ENCODE measurements around the gene ZNF563.
A peak's percentile ranks its signal among the peaks of the same experiment; 100 is the strongest.
"Not testable (repeated sequence)": the region's sequence is repeated elsewhere in the genome, so short reads cannot be mapped to it uniquely, and the experiment has no call there.

Gene ZNF563

DNA sequence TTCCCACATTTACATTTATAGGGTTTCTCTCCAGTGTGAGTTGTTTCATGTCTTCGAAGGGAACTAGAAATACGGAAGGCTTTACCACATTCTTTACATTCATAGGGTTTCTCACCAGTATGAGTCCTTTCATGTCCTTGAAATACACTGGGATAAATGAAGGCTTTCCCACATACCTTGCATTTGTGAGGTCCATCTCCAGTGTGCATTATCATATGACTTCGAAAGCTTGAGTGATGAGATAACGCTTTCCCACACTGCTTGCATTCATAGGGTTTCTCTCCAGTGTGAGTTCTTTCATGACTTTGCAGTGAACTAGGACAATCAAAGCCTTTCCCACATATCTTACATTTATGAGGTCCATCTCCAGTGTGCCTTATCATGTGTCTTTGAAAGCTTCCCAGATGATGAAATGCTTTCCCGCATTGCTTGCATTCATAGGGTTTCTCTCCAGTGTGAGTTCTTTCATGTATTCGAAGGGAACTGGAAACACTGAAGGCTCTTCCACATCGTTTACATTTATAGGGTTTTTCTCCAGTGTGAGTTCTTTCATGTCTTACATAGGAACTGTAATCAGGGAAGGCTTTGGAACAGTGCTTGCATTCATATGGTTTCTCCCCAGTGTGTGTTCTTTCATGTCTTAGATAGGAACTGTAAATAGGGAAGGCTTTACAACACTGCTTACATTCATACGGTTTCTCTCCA, 16.9 kb upstream of the ZNF563 start:
- Histone ChIP-seq H3K9me3 (ENCODE audit: control insufficient read depth, low read length) (peaks cover 73% of the 10 kb centered on the region), H3K4me3 (ENCODE audit: extremely low read depth, insufficient read depth, low read length, poor library complexity, severe bottlenecking) (no peak overlapping the region), H3K27ac (ENCODE audit: low read depth, low read length, severe bottlenecking) (no peak overlapping the region), H3K36me3 (ENCODE audit: control insufficient read depth, insufficient read depth, low read length) (peaks cover 32% of the 10 kb centered on the region), H3K4me1 (ENCODE audit: control insufficient read depth, insufficient read depth, low read length, poor library complexity, severe bottlenecking) (no peaks in the 10 kb centered on the region)
- 98% methylated on average over 6 to 7 of the region's 8 CpGs for WGBS, 2 experiments (ENCODE audit: insufficient coverage in 2 of 2)

DNA sequence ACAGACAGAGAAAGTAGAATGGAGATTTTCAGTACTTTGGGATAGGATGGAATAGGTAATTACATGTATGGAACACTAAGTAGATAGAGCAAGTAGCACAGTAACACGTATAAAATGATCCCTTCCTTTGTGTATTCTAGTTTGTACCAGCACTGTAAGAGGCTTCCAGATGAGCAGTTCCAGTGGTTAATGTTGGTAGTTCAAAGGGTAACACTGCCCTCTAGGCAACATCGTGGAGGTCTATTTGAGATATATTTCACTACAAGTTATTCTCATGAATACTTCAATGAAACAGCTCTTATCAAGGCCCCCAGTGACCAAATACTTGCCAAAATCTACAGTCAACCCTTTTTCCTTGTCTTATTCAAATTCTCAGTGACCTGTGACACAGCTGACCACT, 13.5 kb upstream of the ZNF563 start:
- Histone ChIP-seq H3K36me3 (ENCODE audit: control insufficient read depth, insufficient read depth, low read length) (peaks cover 26% of the 10 kb centered on the region), H3K4me1 (ENCODE audit: control insufficient read depth, insufficient read depth, low read length, poor library complexity, severe bottlenecking) (no peaks in the 10 kb centered on the region), H3K4me3 (ENCODE audit: extremely low read depth, insufficient read depth, low read length, poor library complexity, severe bottlenecking) (no peak overlapping the region), H3K27ac (ENCODE audit: low read depth, low read length, severe bottlenecking) (no peak overlapping the region), H3K9me3 (ENCODE audit: control insufficient read depth, low read length) (peaks cover 57% of the 10 kb centered on the region)
- WGBS, 2 experiments (ENCODE audit: insufficient coverage in 2 of 2): 91 to 100% methylated on average over 1 to 2 of the region's 2 CpGs

DNA sequence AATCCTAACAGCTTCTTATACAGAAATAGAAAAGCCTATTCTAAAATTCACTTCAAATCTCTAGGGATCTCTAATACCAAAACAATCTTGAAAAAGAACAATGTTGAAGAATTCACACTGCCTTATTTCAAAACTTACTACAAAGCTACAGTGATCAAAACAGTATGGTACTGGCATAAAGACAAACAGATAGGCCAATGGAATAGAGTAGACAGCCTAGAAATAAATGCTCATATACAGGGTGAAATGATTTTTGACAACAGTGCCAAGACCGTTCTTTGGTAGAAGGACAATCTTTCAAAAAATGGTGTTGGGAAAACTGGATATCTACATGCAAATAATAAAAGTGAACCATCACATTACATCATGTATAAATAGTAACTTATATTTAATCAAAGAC, 11.8 kb upstream of the ZNF563 start:
- no peak overlapping the region for H3K4me3 ChIP-seq (ENCODE audit: extremely low read depth, insufficient read depth, low read length, poor library complexity, severe bottlenecking)
- H3K36me3 ChIP-seq (ENCODE audit: control insufficient read depth, insufficient read depth, low read length): peaks cover 9% of the 10 kb centered on the region
- H3K27ac ChIP-seq (ENCODE audit: low read depth, low read length, severe bottlenecking): no peak overlapping the region
- peaks cover 42% of the 10 kb centered on the region for H3K9me3 ChIP-seq (ENCODE audit: control insufficient read depth, low read length)
- no peaks in the 10 kb centered on the region for H3K4me1 ChIP-seq (ENCODE audit: control insufficient read depth, insufficient read depth, low read length, poor library complexity, severe bottlenecking)
- no CpG with 5 or more reads among the region's 1 CpG for WGBS, 2 experiments (ENCODE audit: insufficient coverage in 2 of 2)

DNA sequence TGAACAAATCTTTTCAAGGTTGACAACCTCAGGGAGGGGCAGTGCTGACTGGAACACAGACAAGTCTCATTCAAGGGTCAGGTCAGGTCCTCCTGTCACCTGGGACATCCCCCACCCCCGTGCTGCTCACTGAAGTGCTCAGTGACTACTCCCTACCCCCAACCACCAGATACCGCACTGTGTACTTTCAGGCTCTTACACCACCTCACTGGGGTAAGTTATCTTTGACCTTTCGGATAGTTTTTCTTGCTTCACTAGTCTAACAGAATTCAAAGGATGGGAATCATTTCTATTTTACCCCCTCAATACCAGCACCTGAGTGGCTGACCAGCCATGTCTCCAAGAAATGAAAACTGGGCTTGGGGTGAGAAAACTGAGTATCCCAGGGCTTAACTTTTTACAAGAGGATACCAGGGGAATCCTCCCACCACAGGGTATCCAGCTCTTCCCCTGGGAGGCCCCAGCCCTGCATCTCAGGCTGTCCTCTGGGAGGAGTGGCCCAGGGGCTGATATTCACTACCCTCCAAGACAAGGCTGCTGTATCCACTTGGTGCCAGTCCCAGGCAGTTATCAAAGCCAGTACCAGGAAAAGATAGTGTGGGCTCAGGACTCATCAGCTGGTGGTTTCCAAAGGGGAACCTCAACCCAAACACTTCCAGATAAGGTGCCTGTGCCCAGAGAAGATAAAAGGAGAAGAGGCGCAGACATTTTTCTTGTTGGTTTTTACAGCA, 2.1 kb downstream of the ZNF563 start:
- Histone ChIP-seq H3K4me1 (ENCODE audit: control insufficient read depth, insufficient read depth, low read length, poor library complexity, severe bottlenecking) (peaks cover 5% of the 10 kb centered on the region), H3K4me3 (ENCODE audit: extremely low read depth, insufficient read depth, low read length, poor library complexity, severe bottlenecking) (no peak overlapping the region), H3K36me3 (ENCODE audit: control insufficient read depth, insufficient read depth, low read length) (no peaks in the 10 kb centered on the region), H3K9me3 (ENCODE audit: control insufficient read depth, low read length) (no peaks in the 10 kb centered on the region), H3K27ac (ENCODE audit: low read depth, low read length, severe bottlenecking) (no peak overlapping the region)
- WGBS, 2 experiments (ENCODE audit: insufficient coverage in 2 of 2): 50 to 84% methylated on average over 1 to 3 of the region's 4 CpGs

DNA sequence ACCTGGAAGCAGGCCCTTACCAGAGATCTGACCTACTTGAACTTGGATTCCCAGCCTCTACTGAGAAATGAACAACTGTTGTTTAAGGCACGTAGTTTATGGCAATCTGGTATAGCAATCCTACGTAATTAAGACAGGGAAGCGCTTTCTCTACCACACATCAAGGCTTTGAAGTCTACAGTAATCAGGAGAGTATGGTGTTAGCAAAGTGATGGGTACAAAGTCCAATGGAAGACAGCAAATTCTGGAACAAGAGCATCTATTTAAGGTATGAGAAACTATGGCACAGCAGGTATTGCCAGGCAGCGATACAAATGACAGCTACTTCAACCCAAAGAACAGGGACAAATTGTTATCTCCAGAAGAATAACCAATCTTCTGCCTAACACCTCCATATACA, 3.1 kb downstream of the ZNF563 start:
- no peak overlapping the region for H3K27ac ChIP-seq (ENCODE audit: low read depth, low read length, severe bottlenecking)

DNA sequence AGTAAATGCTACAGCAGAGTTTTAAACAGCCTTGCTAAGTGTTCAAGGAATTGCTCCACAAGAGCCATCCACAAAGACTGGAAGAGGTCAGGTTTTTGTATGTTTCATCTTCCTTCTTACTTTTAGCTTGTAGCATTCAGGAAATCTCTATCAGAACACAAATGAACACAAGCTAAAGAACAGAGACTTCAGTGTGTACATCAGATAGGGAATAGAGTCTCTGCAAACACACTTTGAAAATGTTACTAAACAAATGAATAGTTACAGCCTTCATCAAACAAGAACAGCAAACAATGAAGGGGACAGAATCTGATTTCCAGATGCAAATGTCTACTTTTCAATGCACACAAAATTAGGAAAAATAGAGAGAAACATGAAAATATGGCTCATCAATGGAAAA, 7.7 kb downstream of the ZNF563 start:
- Histone ChIP-seq H3K36me3 (ENCODE audit: control insufficient read depth, insufficient read depth, low read length) (peaks cover 3% of the 10 kb centered on the region), H3K4me3 (ENCODE audit: extremely low read depth, insufficient read depth, low read length, poor library complexity, severe bottlenecking) (no peak overlapping the region), H3K27ac (ENCODE audit: low read depth, low read length, severe bottlenecking) (no peak overlapping the region), H3K9me3 (ENCODE audit: control insufficient read depth, low read length) (peaks cover 14% of the 10 kb centered on the region), H3K4me1 (ENCODE audit: control insufficient read depth, insufficient read depth, low read length, poor library complexity, severe bottlenecking) (no peaks in the 10 kb centered on the region)

More for the DNA sequence above, 3.1 kb downstream of the ZNF563 start:
- Histone ChIP-seq H3K4me3 (ENCODE audit: extremely low read depth, insufficient read depth, low read length, poor library complexity, severe bottlenecking) (no peak overlapping the region), H3K4me1 (ENCODE audit: control insufficient read depth, insufficient read depth, low read length, poor library complexity, severe bottlenecking) (peaks cover 5% of the 10 kb centered on the region), H3K9me3 (ENCODE audit: control insufficient read depth, low read length) (no peaks in the 10 kb centered on the region), H3K36me3 (ENCODE audit: control insufficient read depth, insufficient read depth, low read length) (no peaks in the 10 kb centered on the region)
- WGBS, 2 experiments (ENCODE audit: insufficient coverage in 2 of 2): 50 to 78% methylated on average over 1 to 4 of the region's 4 CpGs

DNA sequence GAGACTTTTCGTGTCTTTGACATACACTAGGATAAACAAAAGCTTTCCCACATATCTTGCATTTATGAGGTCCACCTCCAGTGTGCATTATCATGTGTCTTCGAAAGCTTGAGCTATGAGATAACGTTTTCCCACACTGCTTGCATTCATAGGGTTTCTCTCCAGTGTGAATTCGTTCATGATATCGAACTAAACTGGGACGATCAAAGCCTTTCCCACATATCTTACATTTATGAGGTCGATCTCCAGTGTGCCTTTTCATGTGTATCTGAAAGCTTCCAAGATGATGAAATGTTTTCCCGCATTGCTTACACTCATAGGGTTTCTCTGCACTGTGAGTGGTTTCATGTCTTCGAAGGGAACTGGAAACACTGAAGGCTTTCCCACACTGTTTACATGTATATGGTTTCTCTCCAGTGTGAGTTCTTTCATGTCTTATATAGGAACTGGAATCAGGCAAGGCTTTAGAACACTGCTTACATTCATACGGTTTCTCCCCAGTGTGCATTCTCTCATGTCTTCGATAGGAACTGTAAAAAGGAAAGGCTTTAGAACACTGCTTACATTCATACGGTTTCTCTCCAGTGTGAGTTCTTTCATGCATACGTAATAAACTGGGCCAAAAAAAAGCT, 14.5 kb downstream of the ZNF563 start:
- H3K4me1 ChIP-seq (ENCODE audit: control insufficient read depth, insufficient read depth, low read length, poor library complexity, severe bottlenecking): no peaks in the 10 kb centered on the region
- peaks cover 18% of the 10 kb centered on the region for H3K36me3 ChIP-seq (ENCODE audit: control insufficient read depth, insufficient read depth, low read length)
- H3K9me3 ChIP-seq (ENCODE audit: control insufficient read depth, low read length): peaks cover 28% of the 10 kb centered on the region
- 90 to 100% methylated on average over 12 to 13 of the region's 13 CpGs for WGBS, 2 experiments (ENCODE audit: insufficient coverage in 2 of 2)
- H3K27ac ChIP-seq (ENCODE audit: low read depth, low read length, severe bottlenecking): no peak overlapping the region
- H3K4me3 ChIP-seq (ENCODE audit: extremely low read depth, insufficient read depth, low read length, poor library complexity, severe bottlenecking): no peak overlapping the region

DNA sequence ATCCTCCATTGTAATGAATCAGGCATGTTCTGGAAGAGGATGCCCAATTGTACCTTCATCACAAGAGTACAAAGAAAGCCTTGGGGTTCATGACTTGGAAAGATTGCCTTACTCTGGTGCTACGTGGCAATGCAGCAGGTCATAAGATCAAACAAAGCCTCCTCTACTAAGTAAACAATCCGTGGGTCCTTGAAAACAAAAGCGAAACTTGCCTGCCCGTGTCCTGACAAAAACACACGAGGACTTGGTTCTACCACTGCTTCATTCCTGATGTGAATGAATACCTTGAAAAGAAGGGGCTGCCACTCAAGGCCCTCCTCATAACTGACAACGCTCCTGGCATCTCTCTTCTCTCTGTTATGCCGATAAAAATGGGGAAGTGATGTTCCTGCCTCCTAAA, 18.9 kb downstream of the ZNF563 start:
- Histone ChIP-seq H3K4me3 (ENCODE audit: extremely low read depth, insufficient read depth, low read length, poor library complexity, severe bottlenecking) (no peak overlapping the region), H3K4me1 (ENCODE audit: control insufficient read depth, insufficient read depth, low read length, poor library complexity, severe bottlenecking) (no peaks in the 10 kb centered on the region), H3K36me3 (ENCODE audit: control insufficient read depth, insufficient read depth, low read length) (peaks cover 13% of the 10 kb centered on the region), H3K27ac (ENCODE audit: low read depth, low read length, severe bottlenecking) (no peak overlapping the region), H3K9me3 (ENCODE audit: control insufficient read depth, low read length) (peaks cover 18% of the 10 kb centered on the region)
- 86 to 88% methylated on average over 1 to 4 of the region's 7 CpGs for WGBS, 2 experiments (ENCODE audit: insufficient coverage in 2 of 2)

DNA sequence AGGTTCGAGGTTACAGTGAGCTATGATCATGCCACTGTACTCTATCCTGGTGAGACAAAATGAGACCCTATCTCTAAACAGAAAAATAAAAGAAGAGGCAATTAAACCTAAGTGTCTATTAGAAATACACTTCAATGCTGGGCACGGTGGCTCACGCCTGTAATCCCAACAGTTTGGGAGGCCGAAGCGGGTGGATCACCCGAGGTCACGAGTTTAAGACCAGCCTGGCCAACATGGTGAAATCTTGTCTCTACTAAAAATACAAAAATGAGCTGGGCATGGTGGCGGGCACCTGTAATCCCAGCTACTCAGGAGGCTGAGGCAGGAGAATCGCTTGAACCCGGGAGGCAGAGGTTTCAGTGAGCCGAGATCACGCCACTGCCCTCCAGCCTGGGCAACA, 24.5 kb downstream of the ZNF563 start:
- H3K36me3 ChIP-seq (ENCODE audit: control insufficient read depth, insufficient read depth, low read length); H3K4me3 ChIP-seq (ENCODE audit: extremely low read depth, insufficient read depth, low read length, poor library complexity, severe bottlenecking); H3K4me1 ChIP-seq (ENCODE audit: control insufficient read depth, insufficient read depth, low read length, poor library complexity, severe bottlenecking); H3K27ac ChIP-seq (ENCODE audit: low read depth, low read length, severe bottlenecking): not testable (repeated sequence)
- H3K9me3 ChIP-seq (ENCODE audit: control insufficient read depth, low read length): peaks cover 13% of the 10 kb centered on the region
- 95 to 96% methylated on average over 3 to 7 of the region's 12 CpGs for WGBS, 2 experiments (ENCODE audit: insufficient coverage in 2 of 2)

DNA sequence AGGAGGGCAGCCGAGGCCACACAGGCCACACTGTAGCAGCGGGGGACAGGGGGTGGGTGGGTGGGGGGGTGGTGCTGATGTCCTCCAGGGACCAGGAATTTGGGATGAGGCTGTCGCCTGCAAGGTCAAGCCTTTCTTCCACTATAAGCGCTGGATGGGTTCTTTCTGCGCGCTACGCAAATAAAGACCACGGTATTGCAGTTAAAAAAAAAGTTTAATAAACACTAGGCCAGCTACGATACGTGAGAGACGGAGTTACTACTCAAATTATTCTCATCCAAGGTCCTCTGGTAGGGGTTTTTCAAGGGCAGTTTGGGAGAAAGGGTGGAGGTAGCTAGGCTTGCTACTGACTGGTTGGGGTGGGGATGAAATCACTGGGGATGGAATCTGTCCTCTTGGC, 38.2 kb downstream of the ZNF563 start:
- peak overlapping the region; percentile 79 for H3K4me3 ChIP-seq (ENCODE audit: extremely low read depth, insufficient read depth, low read length, poor library complexity, severe bottlenecking)
- H3K36me3 ChIP-seq (ENCODE audit: control insufficient read depth, insufficient read depth, low read length): peaks cover 17% of the 10 kb centered on the region
- peak overlapping the region; percentile 95 for H3K27ac ChIP-seq (ENCODE audit: low read depth, low read length, severe bottlenecking)
- H3K9me3 ChIP-seq (ENCODE audit: control insufficient read depth, low read length): no peaks in the 10 kb centered on the region
- WGBS, 2 experiments (ENCODE audit: insufficient coverage in 2 of 2): 89% methylated on average over 9 of the region's 11 CpGs; no CpG with 5 or more reads in 1 of the 2 experiments
- no peaks in the 10 kb centered on the region for H3K4me1 ChIP-seq (ENCODE audit: control insufficient read depth, insufficient read depth, low read length, poor library complexity, severe bottlenecking)

Measured in mesodermal cell (in vitro differentiated cells).